ENCODE data around the gene PBX1. TPM values are rescaled to one million over a fixed set of nuclear protein-coding genes. Genes with fewer than 3 reads are reported as not detected.

The PBX1 gene
- total and polyA plus RNA-seq, 2 of the 4 experiments (the other 2 are of a cell fraction), result 13.9 to 17.9 TPM

DNA sequence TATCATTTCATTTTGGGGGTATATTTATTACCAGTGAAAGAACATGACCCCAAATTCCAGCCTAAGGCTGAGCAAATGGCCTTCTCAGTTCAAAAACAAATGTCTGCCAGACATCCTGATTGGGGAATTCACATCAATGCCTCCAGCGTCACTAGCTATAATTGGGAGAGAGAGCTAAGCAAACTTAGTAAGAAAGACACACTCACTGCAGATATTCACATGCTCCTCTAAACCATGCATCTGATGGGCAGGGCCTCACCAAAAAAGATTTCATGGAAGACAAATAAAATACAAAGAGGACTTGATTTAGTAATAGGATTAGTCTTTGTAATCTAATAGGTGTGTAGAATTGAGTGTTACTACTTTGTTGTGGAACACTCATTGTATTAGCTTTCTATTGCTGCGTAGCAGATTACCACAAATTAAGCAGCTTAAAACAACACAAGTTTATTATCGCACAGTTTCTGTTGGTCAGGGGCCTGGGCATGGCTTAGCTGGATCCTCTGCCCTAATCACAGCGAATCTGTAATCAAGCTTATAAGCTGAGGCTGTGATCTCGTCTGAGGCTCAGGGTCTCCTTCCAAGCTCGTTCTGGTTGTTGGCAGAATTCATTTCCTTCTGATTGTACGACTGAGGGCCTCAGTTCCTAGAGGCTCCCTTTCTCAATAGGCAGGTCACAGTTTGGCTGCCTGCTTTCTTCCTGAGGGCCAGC, 243.0 kb downstream of the PBX1 start:
- WGBS, 2 experiments (ENCODE audit: extremely low coverage in 2 of 2, insufficient read length in 1 of 2), result 86% methylated on average over 4 of the region's 7 CpGs; no CpG with 5 or more reads in 1 of the 2 experiments
- Histone ChIP-seq H2BK20ac (ENCODE audit: low read depth, low read length) (no peak overlapping the region), H3K27ac (ENCODE audit: insufficient read depth, low read length) (no peak overlapping the region), H4K8ac (ENCODE audit: low read depth in 2 of 2, low read length in 2 of 2) (no peak overlapping the region), H3K14ac (replicated peaks; ENCODE audit: low read depth, low read length) (no peak overlapping the region), H3K9me3 (ENCODE audit: control insufficient read depth, insufficient read depth, low read length) (no peaks in the 10 kb centered on the region), H4K91ac (ENCODE audit: insufficient read depth, low read depth, low read length) (no peak overlapping the region), H3K79me1 (ENCODE audit: low read depth in 1 of 2, low read length in 2 of 2) (no peaks in the 10 kb centered on the region), H3K9me1 (ENCODE audit: insufficient read depth, low read length) (no peaks in the 10 kb centered on the region), H3K36me3 (ENCODE audit: control insufficient read depth, insufficient read depth, low read length) (peaks cover 17% of the 10 kb centered on the region), H3K56ac (ENCODE audit: extremely low read depth, insufficient read depth, low read length) (no peak overlapping the region), H3K4me3 (ENCODE audit: insufficient read depth, low read depth, low read length) (no peak overlapping the region), H3K18ac (ENCODE audit: low read depth, low read length) (no peak overlapping the region), H3K4me1 (ENCODE audit: control insufficient read depth, insufficient read depth, low read length) (peaks cover 2% of the 10 kb centered on the region; the same call in 1 of the 2 replicates), H2AFZ (replicated peaks; ENCODE audit: low read length, poor library complexity) (no peak overlapping the region), H3K9ac (ENCODE audit: low read depth, low read length) (no peak overlapping the region), H3K4me2 (ENCODE audit: low read depth, low read length) (no peak overlapping the region), H2BK5ac (ENCODE audit: low read depth, low read length, poor library complexity, severe bottlenecking) (no peak overlapping the region), H3K27me3 (ENCODE audit: control insufficient read depth, insufficient read depth, low read length) (no peaks in the 10 kb centered on the region), H2AK9ac (replicated peaks; ENCODE audit: low read depth, low read length, poor library complexity) (no peak overlapping the region), H4K20me1 (ENCODE audit: insufficient read depth, low read length) (no peaks in the 10 kb centered on the region), H2AK5ac (ENCODE audit: low read depth, low read length) (no peak overlapping the region), H4K5ac (ENCODE audit: low read depth, low read length) (no peak overlapping the region), H2BK120ac (ENCODE audit: low read depth, low read length) (no peak overlapping the region), H2BK15ac (ENCODE audit: low read depth, low read length) (no peak overlapping the region), H3K4ac (ENCODE audit: low read depth, low read length) (no peak overlapping the region), H3K23ac (ENCODE audit: low read depth, low read length) (no peak overlapping the region)
- in situ Hi-C loops (cut with MboI; ENCODE audit: low sequenced_read_pairs), result no loop called here
- dilution Hi-C loops (cut with HindIII; ENCODE audit: low sequenced_read_pairs, unreplicated experiment), result no loop called here
- ChIA-PET CTCF (interaction anchor here (1.5 kb wide), 1 partner anchor 15 kb away, joined by 5 read pairs; no protein-coding TSS in a partner anchor), POLR2A (ENCODE audit: unreplicated experiment) (no interaction called here)
- intact Hi-C loops (cut with micrococcal nuclease), result no loop called here
- ATAC-seq (ENCODE audit: low read depth) (no peak), DNase-seq (no peak)
- BruUV-seq (replicated peaks), result no TSS peak
- TF ChIP-seq MAFK (IDR thresholded peaks at IDR 0.05; ENCODE audit: low read depth, low read length) (no peak), CEBPB (IDR thresholded peaks at IDR 0.05; ENCODE audit: low read depth, low read length) (no peak), NFE2L2 (IDR thresholded peaks at IDR 0.05; ENCODE audit: low read depth, low read length) (no peak), USF2 (IDR thresholded peaks at IDR 0.05; ENCODE audit: low read depth, low read length) (no peak), MXI1 (IDR thresholded peaks at IDR 0.05; ENCODE audit: borderline replicate concordance, low read depth, low read length) (no peak), RCOR1 (IDR thresholded peaks at IDR 0.05; ENCODE audit: insufficient replicate concordance, low read length) (no peak), MAZ (IDR thresholded peaks at IDR 0.05; ENCODE audit: borderline replicate concordance, low read depth, low read length) (no peak), CTCF (conservative IDR thresholded peaks at IDR 0.05; ENCODE audit: low read depth, low read length) (no peak), RFX5 (IDR thresholded peaks at IDR 0.05; ENCODE audit: low read depth, low read length) (no peak), ELK1 (IDR thresholded peaks at IDR 0.05; ENCODE audit: borderline replicate concordance, low read depth, low read length) (no peak), RAD21 (IDR thresholded peaks at IDR 0.05; ENCODE audit: low read length) (no peak), BHLHE40 (IDR thresholded peaks at IDR 0.05; ENCODE audit: low read depth, low read length) (no peak), FOS (IDR thresholded peaks at IDR 0.05; ENCODE audit: low read depth, low read length) (no peak), SMC3 (IDR thresholded peaks at IDR 0.05; ENCODE audit: low read depth, low read length) (no peak), CHD1 (IDR thresholded peaks at IDR 0.05; ENCODE audit: low read depth, low read length) (no peak)
